GM18511 (cell line): Measurements from ENCODE around the gene YTHDF2.
A peak's percentile ranks its signal among the peaks of the same experiment; 100 is the strongest.
"Not testable (repeated sequence)": the region's sequence is repeated elsewhere in the genome, so short reads cannot be mapped to it uniquely, and the experiment has no call there.

ENCODE experiments used
- ATAC-seq: cut with Tn5 transposase; IDR thresholded peaks from one replicate; pipeline ENCODE4 v1.9.1; 2021; ENCODE audit warnings: mild to moderate bottlenecking, moderate library complexity; ENCODE audit not compliant: unreplicated experiment

Gene YTHDF2

GRCh38 chr1:28758420-28758819 is 21.7 kb downstream of the YTHDF2 start:
- ATAC-seq: no peak

- no peak for ATAC-seq
Observed at GRCh38 chr1:28759257-28759656, 22.5 kb downstream of the YTHDF2 start.

- ATAC-seq: no peak
Observed at GRCh38 chr1:28761189-28761588, 24.4 kb downstream of the YTHDF2 start.

GRCh38 chr1:28766532-28767183 is 29.9 kb downstream of the YTHDF2 start:
- no peak for ATAC-seq

GRCh38 chr1:28770601-28771165 is 33.9 kb downstream of the YTHDF2 start:
- ATAC-seq: no peak

- ATAC-seq: not testable (repeated sequence)
Observed at GRCh38 chr1:28771921-28772320, 35.2 kb downstream of the YTHDF2 start.

GRCh38 chr1:28773105-28773504 is 36.4 kb downstream of the YTHDF2 start:
- ATAC-seq: no peak

- ATAC-seq: peak; percentile 44
Observed at GRCh38 chr1:28775121-28775942, 38.6 kb downstream of the YTHDF2 start.

GRCh38 chr1:28776341-28776740 is 39.6 kb downstream of the YTHDF2 start:
- no peak for ATAC-seq

- no peak for ATAC-seq
Observed at GRCh38 chr1:28778021-28778420, 41.3 kb downstream of the YTHDF2 start.

GRCh38 chr1:28779751-28780408 is 43.1 kb downstream of the YTHDF2 start:
- no peak for ATAC-seq

GRCh38 chr1:28781305-28781704 is 44.6 kb downstream of the YTHDF2 start:
- ATAC-seq: no peak

GRCh38 chr1:28782011-28782410 is 45.3 kb downstream of the YTHDF2 start:
- no peak for ATAC-seq

GRCh38 chr1:28783363-28783762 is 46.6 kb downstream of the YTHDF2 start:
- ATAC-seq: no peak

GRCh38 chr1:28789412-28789811 is 52.7 kb downstream of the YTHDF2 start:
- no peak for ATAC-seq

- no peak for ATAC-seq
Observed at GRCh38 chr1:28789816-28790215, 53.1 kb downstream of the YTHDF2 start.

- no peak for ATAC-seq
Observed at GRCh38 chr1:28790377-28791035, 53.8 kb downstream of the YTHDF2 start.

GRCh38 chr1:28791929-28792328 is 55.2 kb downstream of the YTHDF2 start:
- not testable (repeated sequence) for ATAC-seq

- ATAC-seq: no peak
Observed at GRCh38 chr1:28792644-28793121, 55.9 kb downstream of the YTHDF2 start.

GRCh38 chr1:28794582-28794981 is 57.8 kb downstream of the YTHDF2 start:
- not testable (repeated sequence) for ATAC-seq
